CD4-positive, alpha-beta T cell treated with Interleukin-15 for 1 hour (primary cell): ENCODE results near the gene GID4.

ENCODE experiments used
- DNase-seq: peaks from one replicate; pipeline ENCODE4 v3.0.0-alpha.2; 2020

GID4 gene

DNA sequence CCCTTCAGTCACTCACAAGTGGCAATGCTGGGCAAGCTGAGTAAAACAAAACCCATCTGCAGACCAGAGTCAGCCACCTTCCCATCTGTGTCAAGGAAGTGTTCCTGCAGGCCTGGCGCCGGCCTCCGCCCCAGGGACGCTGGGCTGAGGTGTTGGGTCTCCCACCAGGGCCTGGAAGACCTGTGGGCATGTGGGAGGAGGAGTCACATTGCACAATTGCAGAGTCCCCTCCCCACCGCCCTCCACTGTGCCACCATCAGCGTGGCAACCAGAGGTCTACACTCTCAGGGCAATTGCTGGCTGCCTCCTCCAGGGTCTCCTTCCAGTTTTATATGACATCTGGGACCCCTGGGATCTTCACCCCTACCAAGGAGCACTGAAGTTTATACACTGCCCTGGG lies 66.4 kb downstream of the GID4 start:
- DNase-seq = no peak

DNA sequence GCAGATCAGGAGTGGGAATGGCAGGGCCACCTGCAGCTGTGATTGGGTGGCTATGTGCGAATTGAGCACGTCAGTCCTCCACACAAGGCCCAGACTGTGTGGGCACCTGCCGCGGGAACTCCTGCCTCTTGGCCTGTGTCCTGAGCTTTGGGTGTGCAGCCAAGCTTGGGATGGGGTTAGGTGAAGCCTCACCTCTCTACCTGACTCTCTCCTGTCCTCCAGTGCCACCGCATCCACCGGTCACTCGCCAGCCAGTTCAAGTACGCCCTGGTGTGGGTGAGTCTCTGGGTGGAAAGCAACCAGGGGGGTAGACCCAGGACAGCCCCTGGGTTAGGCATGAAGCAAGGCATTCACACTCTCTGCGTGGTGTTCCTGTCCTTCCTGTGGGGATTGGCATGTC lies 67.0 kb downstream of the GID4 start:
- DNase-seq = no peak

DNA sequence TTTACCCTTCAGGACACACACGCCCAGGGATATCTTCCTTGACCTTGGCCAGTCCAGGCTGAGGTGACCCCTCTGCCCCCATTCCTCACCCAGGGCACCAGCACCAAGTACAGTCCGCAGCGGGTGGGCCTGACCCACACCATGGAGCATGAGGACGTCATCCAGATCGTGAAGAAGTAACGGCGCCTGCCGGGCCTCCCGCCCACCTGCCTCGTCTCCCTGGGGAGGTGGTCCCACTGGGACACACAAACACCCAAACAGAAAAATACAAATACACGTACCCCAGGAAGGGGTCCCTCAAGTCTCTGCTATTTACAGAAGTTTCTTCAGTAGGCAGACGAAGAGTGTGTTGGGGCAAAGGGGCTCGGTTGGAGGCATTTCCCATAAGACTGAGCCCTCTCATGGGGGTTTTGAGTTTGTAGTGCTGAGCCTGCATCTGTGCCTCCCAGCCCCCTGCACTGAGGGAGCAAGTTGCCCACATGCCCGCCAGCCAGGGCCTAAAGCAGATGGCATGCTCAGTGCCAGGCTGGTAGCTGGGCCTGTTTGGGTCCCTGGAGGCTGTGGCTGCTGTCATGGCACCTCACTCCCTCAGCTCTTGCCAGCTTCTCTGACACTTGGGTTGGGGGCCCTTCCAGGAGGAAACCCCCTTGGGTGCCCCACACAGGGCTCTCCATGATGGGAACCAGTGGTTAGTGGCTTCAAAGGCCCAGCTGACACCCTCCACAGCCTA lies 68.0 kb downstream of the GID4 start:
- DNase-seq = no peak

DNA sequence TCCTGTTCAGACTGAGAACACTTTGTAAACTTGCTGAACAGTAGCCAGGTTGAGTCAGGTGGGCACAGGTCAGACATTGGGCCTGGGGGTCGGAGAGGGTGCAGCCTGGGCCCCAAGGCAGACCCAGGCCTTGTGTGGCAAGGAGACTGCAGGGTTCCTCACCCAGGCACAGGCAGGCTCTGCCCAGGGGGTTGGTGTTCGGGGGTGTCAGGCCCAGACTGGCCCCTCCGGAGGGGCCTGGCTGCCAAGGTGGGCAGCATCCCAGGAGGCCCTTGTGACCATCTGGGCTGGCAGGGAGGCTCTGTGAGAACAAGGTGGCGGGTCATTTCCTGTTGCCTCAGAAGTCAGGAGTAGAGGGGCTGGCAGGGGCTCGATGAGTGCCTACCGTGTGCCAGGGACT lies 68.8 kb downstream of the GID4 start:
- no peak for DNase-seq

DNA sequence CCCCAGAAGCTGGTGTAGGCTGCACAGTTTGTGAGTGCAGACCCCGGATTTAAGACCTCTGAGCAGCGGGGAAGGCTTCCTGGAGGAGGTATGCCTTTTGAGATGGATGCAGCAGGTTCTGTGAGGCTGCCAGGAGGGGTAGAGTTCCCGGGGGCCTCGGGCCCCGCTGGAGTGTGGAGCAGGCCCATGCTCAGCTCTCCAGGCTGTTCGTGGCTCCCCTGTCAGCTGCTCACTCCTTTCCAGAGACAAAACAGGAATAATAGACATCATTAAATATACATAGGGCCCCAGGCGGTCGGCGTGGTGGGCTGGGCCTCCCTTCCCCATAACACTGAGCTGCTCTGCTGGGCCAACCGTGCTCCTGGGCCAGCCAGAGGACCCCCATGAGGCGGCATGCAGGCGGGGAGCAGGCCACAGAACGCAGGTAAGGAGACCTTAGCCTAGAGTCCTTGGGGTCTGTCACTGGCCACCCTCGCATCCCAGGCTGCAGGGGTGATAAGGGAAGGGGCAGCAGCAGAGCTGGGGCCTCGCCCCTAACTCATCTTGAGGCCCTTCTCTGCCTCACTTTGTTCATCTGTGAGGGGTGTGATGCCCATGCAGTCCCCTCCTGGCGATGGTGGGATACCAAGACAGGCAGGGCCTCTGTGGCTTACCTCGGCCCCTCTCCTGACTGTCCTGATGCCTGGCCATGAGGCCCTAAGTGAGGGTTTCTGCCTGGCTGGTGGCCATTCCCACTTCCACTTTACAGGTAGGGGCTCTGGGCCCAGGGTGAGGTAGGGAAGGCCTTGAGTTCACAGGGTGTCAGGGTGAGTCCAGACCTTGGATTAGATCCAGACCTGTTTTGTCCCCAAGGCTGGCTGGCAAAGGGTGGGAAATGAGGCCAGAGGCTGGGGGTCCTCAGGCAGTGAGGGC lies 69.4 kb downstream of the GID4 start, which contains the start of gene MYO15A:
MYO15A (plus strand) TSS at position 356 of the 912 bp plus-strand sequence. CDS start 10,045 bp downstream, outside the sequence.
- no peak for DNase-seq

DNA sequence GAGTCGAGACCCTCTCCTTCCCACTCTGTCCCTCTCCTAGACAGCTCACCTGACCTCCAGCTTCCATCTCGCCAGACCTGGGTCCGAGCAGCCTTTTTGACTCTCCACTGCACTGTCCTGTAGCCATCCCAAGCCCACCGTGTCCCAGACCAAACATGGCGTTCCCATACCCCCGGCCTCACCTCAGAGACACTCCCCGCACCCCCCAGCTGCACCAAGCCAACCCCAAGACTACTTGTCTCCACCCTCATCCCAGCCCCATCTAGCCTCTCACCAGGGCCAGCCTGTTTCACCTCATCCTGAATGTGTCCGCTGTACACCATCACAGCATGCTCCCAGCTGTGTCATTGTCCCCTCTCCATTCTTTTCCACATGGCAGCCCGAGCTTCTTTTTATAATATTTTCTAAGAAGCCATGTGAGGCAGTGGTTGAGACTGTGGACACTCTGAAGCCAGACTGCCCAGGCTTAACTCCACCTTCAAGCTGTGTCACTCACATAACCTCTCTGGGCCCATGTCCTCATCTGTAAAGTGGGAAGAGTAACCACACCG lies 70.8 kb downstream of the GID4 start:
- no peak for DNase-seq

DNA sequence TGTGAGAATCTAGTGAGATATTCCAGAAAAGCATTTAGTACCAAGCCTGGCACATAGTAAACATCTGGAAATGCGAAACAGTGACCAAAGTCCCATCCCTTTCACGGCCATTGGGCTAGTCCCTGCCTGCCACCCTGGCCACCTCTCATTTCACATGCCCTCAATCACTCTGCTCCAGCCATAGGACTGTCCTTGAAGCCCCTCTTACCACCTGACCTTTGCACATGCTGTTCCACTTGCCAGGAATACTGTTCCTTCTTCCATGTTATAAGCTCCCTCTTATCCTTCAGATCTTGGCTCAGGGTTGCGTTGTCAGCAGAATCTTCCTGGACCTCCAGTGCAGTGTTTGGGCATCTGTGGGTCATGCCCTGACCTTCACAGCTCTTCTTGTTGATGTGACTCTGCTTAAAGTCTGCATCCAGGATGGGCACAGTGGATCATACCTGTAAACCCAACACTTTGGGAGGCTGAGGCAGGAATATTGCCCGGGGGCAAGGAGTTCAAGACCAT lies 71.5 kb downstream of the GID4 start:
- DNase-seq = no peak

DNA sequence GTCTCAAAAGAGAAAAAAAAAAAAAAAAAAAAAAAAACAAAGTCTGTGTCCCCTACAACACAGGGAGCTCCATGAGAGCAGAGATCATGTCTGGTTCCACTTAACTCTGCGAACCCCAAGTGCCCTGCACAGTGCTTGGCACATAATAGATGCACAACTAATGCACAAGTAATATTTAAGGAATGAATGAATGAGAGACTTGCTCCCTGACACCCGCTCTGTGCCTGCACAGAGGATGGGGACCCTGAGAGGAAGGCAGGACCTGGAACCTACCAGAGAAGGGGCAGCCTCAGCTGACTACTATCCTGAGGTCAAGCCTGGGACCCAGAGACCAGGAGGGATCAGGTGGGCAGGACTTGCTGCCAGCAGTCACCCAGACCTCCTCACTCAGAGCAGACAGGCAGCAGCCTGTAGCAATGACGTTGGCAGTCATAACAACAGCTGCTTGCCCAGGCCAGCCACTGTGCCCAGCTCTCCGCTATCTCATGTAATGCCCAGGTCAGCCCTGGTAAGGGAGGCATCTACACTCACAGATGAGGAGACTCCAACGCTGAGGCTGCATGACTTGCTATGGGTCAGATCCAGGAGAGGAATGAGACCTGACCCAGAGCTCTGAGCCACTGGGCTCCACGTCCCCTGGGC lies 72.2 kb downstream of the GID4 start:
- no peak for DNase-seq

DNA sequence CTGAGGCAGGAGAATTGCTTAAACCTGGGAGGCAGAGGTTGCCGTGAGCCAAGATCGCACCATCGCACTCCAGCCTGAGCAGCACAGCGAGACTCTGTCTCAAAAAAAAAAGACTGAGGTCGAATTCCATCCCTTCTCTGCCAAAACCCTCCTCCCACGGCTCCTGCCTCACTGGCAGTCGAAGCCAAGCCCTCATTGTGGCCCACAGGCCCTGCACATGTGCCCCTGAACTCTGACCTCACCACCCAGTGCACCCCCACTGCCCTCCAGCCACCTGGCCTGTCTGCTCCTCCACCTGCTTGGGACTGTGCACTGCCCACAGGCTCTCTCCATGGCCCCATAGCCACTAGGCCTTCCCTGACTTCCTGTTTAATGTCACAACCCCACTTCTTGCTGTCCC lies 76.3 kb downstream of the GID4 start:
- DNase-seq = no peak

DNA sequence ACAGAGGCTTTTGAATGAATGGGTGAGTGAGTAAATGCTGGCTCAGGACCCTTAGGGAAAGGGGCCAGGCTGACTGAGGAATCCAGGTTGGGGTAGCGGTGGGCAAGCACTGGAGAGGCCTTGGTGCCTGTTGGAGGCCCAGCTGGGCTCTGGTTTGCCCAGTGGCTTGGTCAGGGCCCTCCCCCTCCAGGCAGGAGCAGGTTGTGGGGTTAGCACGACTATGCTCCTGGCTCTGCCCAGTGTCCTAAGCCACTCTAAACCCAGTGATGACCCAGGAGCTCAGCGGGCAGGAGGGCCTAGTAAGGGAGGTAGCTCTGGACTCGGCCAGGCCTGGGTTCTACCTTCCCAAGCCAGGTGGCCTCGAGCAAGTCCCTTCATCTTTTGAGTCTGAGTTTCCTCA lies 76.9 kb downstream of the GID4 start:
- no peak for DNase-seq

DNA sequence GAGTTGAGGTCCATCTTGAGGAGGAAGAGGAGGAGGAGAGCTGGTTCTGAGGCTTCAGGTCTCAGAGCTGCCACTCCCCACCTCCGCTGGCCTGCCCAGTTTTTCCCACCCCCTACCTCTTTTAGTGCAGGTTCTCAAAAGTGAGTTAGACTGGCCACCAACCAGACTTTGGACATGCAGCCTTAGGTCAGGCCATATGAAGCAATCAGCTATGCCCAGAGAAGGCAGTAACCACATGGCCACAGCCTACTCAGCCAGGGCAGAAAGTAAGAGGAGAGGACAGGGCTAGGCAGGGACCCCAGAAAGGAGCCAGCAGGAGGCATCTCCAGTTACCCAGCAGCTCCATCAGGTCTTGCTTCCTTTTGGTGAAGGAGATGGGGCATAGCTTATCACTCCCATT lies 78.3 kb downstream of the GID4 start:
- DNase-seq = no peak
